Heart right ventricle (tissue), 16 donors: ENCODE measurements around the gene RFTN1. TPM values are rescaled to one million over a fixed set of nuclear protein-coding genes. Genes with fewer than 3 reads are reported as not detected.

Source experiments
- ATAC-seq, 8 donors: fragments of 200-7000 bp; cut with Tn5 transposase; one replicate each; pipeline ENCODE4 v1.9.1; 2020; ENCODE audit warnings: mild to moderate bottlenecking in 8 of 8, moderate library complexity in 8 of 8, moderate number of reproducible peaks in 1 of 8
- DNase-seq, 2 donors: peaks; one replicate each; pipeline ENCODE4 v3.0.0-alpha.2; 2020
- H3K27ac ChIP-seq, 10 donors: fragments of 200-600 bp; sonication (generic) in 2 of 10; one replicate each; pipeline versions ENCODE4 v1.5.0 to v1.8.0; 2020 to 2022; ENCODE audit warnings: mild to moderate bottlenecking in 3 of 10
- H3K27me3 ChIP-seq, 7 donors: fragments of 200-600 bp; one replicate each; pipeline ENCODE4 v1.8.0; 2021 to 2022; ENCODE audit warnings: mild to moderate bottlenecking in 2 of 7
- H3K36me3 ChIP-seq, 9 donors: fragments of 200-600 bp; sonication (generic) in 1 of 9; one replicate each; pipeline versions ENCODE4 v1.5.0 to v1.8.0; 2020 to 2022; ENCODE audit warnings: mild to moderate bottlenecking in 2 of 9
- H3K4me1 ChIP-seq, 9 donors: fragments of 200-600 bp; sonication (generic) in 1 of 9; one replicate each; pipeline versions ENCODE4 v1.5.0 to v1.8.0; 2020 to 2022; ENCODE audit warnings: mild to moderate bottlenecking in 4 of 9
- H3K4me3 ChIP-seq, 10 donors: fragments of 200-600 bp; sonication (generic) in 2 of 10; one replicate each; pipeline versions ENCODE4 v1.5.0 to v1.8.0; 2020 to 2022; ENCODE audit warnings: mild to moderate bottlenecking in 7 of 10, moderate library complexity in 2 of 10
- H3K9me3 ChIP-seq, 11 donors: fragments of 200-600 bp in 10 of 11; sonication (generic) in 2 of 11; one replicate each; pipeline versions ENCODE4 v1.5.0 to v1.8.0; 2013 to 2022; ENCODE audit warnings: mild to moderate bottlenecking in 2 of 11, control low read depth in 1 of 11, moderate library complexity in 1 of 11
- CTCF ChIP-seq, 9 donors: fragments of 200-600 bp; sonication (generic) in 2 of 9; IDR thresholded peaks; one replicate each; pipeline versions ENCODE4 v1.5.0 to v1.8.0; 2021 to 2022; ENCODE audit warnings: antibody characterized with exemption in 9 of 9, mild to moderate bottlenecking in 5 of 9, moderate library complexity in 1 of 9
- WGBS, 2 donors: extraction: QIAGEN DNeasy Blood & Tissue Kit; methylation state at CpG; one replicate each; pipeline ENCODE4 v1.1.7; 2013; ENCODE audit warnings: inconsistent platforms in 1 of 2; 5-methylcytosine and 5-hydroxymethylcytosine counted together
- intact Hi-C, 10 donors: fragments of 100-400 bp; cut with DNase I; formaldehyde crosslinking; loops; one replicate each; pipeline versions ENCODE4 v1.11.1 to v1.14.2; 2022
- polyA plus RNA-seq, 2 donors: library from polyadenylated mRNA; stranded (reverse); fragments of 200-250 nt; gene quantifications; one replicate each; pipeline ENCODE4 v1.2.3, GENCODE V29; 2013
- total RNA-seq, 10 donors: library from RNA; stranded (reverse); fragmentation: NEBNext Ultra II Directional in 3 of 10; extraction: Animal tissue kit (Norgen Biotek cat#: 25700) in 3 of 10; gene quantifications; one replicate each; pipeline versions ENCODE4 v1.2.1 to v1.2.4, GENCODE V29; 2021 to 2023
- donor health status: Arrhythmogenic right ventricular cardiomyopathy.
- donor health status: ischemic (EF 13 %, LVEDD 7.1; RV severe dilation, severe dysfunction).
- donor health status: healthy with polysubstance abuse.
- donor health status: DM: no; HTN: yes; CAD: no.
- donor health status: DM: no; HTN: no; CAD: no.
- donor health status: ischemic (EF 25% LVEDD 6.9; RV normal size, moderate dysfunction).
- donor health status: ischemic (EF 25% LVEDD 5.7; RV mildly dilated, moderate dysfunction).
- donor health status: healthy.
- donor health status: DM: yes; HTN: yes; CAD: no.
- donor health status: Ischemic cardiomyopathy.
- donor health status: ischemic (EF 35%, LVEDD 5.7; RV mildly dilated, moderate dysfunction).
- donor health status: nonischemic (EF 11% LVEDD 7.7; RV severe dilation, severe dysfunction).
- donor health status: DM: yes; HTN: yes; CAD: no.
- donor health status: PGD.
- donor health status: ischemic (EF 29% LVEDD 5.4; RV normal size, mild dysfunction).
- donor health status: nonischemic (EF 23%, LVEDD 6.1; RV moderate dilation, normal function).

Gene RFTN1
- total and polyA plus RNA-seq, 12 donors: 17.4 to 32.2 (median 24.0) TPM

GRCh38 chr3:16522834-16523233 is 9.3 kb upstream of the RFTN1 start:
- no peak for DNase-seq
- Histone ChIP-seq H3K4me3 (no peak overlapping the region), H3K27me3 (no peaks in the 10 kb centered on the region), H3K27ac (no peak overlapping the region), H3K9me3 (peaks cover 0 to 13% (median 0%) of the 10 kb centered on the region in 11 donors), H3K36me3 (no peaks in the 10 kb centered on the region), H3K4me1 (peaks cover 0 to 13% (median 7%) of the 10 kb centered on the region in 9 donors)
- no peak for TF ChIP-seq CTCF (IDR thresholded peaks at IDR 0.05)
- intact Hi-C loops: loop anchor here in 1 of 10 donors (2.0 kb wide), 1 partner anchor 232 kb away; no protein-coding TSS in a partner anchor
- no peak for ATAC-seq

GRCh38 chr3:16520970-16521881 is 7.7 kb upstream of the RFTN1 start:
- no peak for ATAC-seq
- Histone ChIP-seq H3K27ac (no peak overlapping the region), H3K36me3 (no peaks in the 10 kb centered on the region), H3K4me1 (peaks cover 3 to 25% (median 19%) of the 10 kb centered on the region in 9 donors), H3K27me3 (no peaks in the 10 kb centered on the region), H3K4me3 (no peak overlapping the region), H3K9me3 (peaks cover 0 to 13% (median 0%) of the 10 kb centered on the region in 11 donors)
- intact Hi-C loops: no loop called here
- 54% methylated on average over 5 of the region's 5 CpGs for WGBS, 2 donors
- no peak for DNase-seq
- TF ChIP-seq CTCF (IDR thresholded peaks at IDR 0.05): no peak

DNA sequence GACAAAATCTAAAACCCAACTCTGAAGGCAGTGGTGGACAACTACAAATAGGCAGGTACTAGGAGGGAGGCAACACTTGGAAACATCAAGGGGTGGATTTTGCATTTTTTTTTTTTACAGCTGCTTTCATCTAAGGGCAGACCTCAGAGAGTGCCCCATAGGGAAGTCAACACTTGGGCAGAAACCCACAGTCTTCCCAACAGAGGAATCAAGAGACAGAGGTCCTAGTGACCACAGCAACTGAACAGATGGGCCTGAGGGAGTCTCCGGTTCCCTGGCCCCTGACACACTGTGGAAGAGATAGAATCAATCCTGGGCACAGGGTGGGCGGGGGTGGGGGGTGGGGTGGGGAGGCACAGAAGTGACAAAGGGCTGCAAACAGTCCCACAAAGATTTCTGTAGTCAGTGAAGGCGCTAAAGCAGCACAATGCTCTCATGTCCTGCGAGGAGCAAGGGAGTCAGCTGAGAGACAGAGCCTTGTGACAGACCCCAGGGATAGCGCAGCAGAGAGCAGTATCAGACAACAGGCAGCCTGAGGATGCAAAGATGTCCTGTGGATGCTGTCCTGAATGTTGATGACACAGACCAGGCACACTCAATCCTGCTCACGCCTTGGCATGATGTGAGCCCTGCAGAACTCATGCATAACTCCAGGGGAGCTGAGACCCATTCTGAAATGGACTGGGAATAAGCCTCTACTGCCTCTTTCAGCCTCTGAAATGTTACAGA is 6.9 kb upstream of the RFTN1 start:
- no peak for TF ChIP-seq CTCF (IDR thresholded peaks at IDR 0.05)
- DNase-seq (no peak), ATAC-seq (no peak)
- Histone ChIP-seq H3K4me3 (no peak overlapping the region), H3K27ac (no peak overlapping the region), H3K36me3 (no peaks in the 10 kb centered on the region), H3K9me3 (peaks cover 0 to 13% (median 0%) of the 10 kb centered on the region in 11 donors), H3K4me1 (peaks cover 5 to 33% (median 27%) of the 10 kb centered on the region in 9 donors), H3K27me3 (no peaks in the 10 kb centered on the region)
- 77 to 89% methylated on average over 6 of the region's 6 CpGs for WGBS, 2 donors
- intact Hi-C loops: no loop called here

- intact Hi-C loops: loop anchor here (1.0 to 10.0 kb wide), 9 partner anchors 72 to 230 kb away; no protein-coding TSS in a partner anchor
- Histone ChIP-seq H3K27me3 (no peaks in the 10 kb centered on the region), H3K4me3 (no peak overlapping the region), H3K4me1 (peaks cover 5 to 60% (median 45%) of the 10 kb centered on the region in 9 donors), H3K9me3 (no peaks in the 10 kb centered on the region), H3K27ac (peak overlapping the region; percentile 42 to 96 (median 59)), H3K36me3 (no peaks in the 10 kb centered on the region)
- ATAC-seq (peak; percentile 6 to 62 (median 34)), DNase-seq (peak in 1 of 2 donors; percentile 55)
- TF ChIP-seq CTCF (IDR thresholded peaks at IDR 0.05): peak; percentile 46 to 75 (median 59)
- 33 to 40% methylated on average over 6 of the region's 6 CpGs for WGBS, 2 donors
These were observed 3.4 kb upstream of the RFTN1 start for GRCh38 chr3:16516695-16517481.
